Fibroblast of skin of back (primary cell): ENCODE results near the gene ITPR2.
"Not testable (repeated sequence)": the region's sequence is repeated elsewhere in the genome, so short reads cannot be mapped to it uniquely, and the experiment has no call there.

Experiments
- DNase-seq: peaks from one replicate; pipeline ENCODE4 v3.0.0-alpha.2; 2013

ITPR2 gene

GRCh38 chr12:26556916-26557315 lies 276.1 kb downstream of the ITPR2 start:
- DNase-seq, result no peak

GRCh38 chr12:26555139-26555538 lies 277.9 kb downstream of the ITPR2 start:
- DNase-seq, result peak; percentile 27

- DNase-seq, result no peak
These were observed 278.7 kb downstream of the ITPR2 start for GRCh38 chr12:26554332-26554731.

- no peak for DNase-seq
These were observed 281.6 kb downstream of the ITPR2 start for GRCh38 chr12:26551385-26551784.

- no peak for DNase-seq
These were observed 284.8 kb downstream of the ITPR2 start for GRCh38 chr12:26548227-26548626.

- no peak for DNase-seq
These were observed 286.3 kb downstream of the ITPR2 start for GRCh38 chr12:26546535-26547314.

- no peak for DNase-seq
These were observed 293.9 kb downstream of the ITPR2 start for GRCh38 chr12:26539131-26539530.

GRCh38 chr12:26537651-26538050 lies 295.3 kb downstream of the ITPR2 start:
- DNase-seq, result no peak

- no peak for DNase-seq
These were observed 295.9 kb downstream of the ITPR2 start for GRCh38 chr12:26537126-26537525.

GRCh38 chr12:26535826-26536225 lies 297.2 kb downstream of the ITPR2 start:
- no peak for DNase-seq

- DNase-seq, result no peak
These were observed 298.9 kb downstream of the ITPR2 start for GRCh38 chr12:26534071-26534470.

GRCh38 chr12:26533211-26533610 lies 299.8 kb downstream of the ITPR2 start:
- DNase-seq, result no peak

GRCh38 chr12:26530461-26530860 lies 302.5 kb downstream of the ITPR2 start:
- no peak for DNase-seq

GRCh38 chr12:26528943-26529342 lies 304.1 kb downstream of the ITPR2 start:
- no peak for DNase-seq

GRCh38 chr12:26527682-26528081 lies 305.3 kb downstream of the ITPR2 start:
- no peak for DNase-seq

GRCh38 chr12:26524862-26525465 lies 308.0 kb downstream of the ITPR2 start:
- DNase-seq, result peak; percentile 12

- DNase-seq, result peak; percentile 54
These were observed 309.3 kb downstream of the ITPR2 start for GRCh38 chr12:26523708-26524150.

- no peak for DNase-seq
These were observed 312.1 kb downstream of the ITPR2 start for GRCh38 chr12:26520869-26521268.

- no peak for DNase-seq
These were observed 312.9 kb downstream of the ITPR2 start for GRCh38 chr12:26520109-26520508.

- DNase-seq, result no peak
These were observed 313.5 kb downstream of the ITPR2 start for GRCh38 chr12:26519462-26519861.

GRCh38 chr12:26517320-26517719 lies 315.7 kb downstream of the ITPR2 start:
- DNase-seq, result not testable (repeated sequence)

- no peak for DNase-seq
These were observed 318.6 kb downstream of the ITPR2 start for GRCh38 chr12:26514364-26514763.

- no peak for DNase-seq
These were observed 319.5 kb downstream of the ITPR2 start for GRCh38 chr12:26513363-26514043.

GRCh38 chr12:26512213-26512612 lies 320.8 kb downstream of the ITPR2 start:
- no peak for DNase-seq
